ENCODE measurements around the gene UBL7. TPM values are rescaled to one million over a fixed set of nuclear protein-coding genes. Genes with fewer than 3 reads are reported as not detected.
A peak's percentile ranks its signal among the peaks of the same experiment; 100 is the strongest.
"Not testable (repeated sequence)": the region's sequence is repeated elsewhere in the genome, so short reads cannot be mapped to it uniquely, and the experiment has no call there.

UBL7 gene
- total RNA-seq, 1 donor from 2014 or later, result 22.1 TPM

DNA sequence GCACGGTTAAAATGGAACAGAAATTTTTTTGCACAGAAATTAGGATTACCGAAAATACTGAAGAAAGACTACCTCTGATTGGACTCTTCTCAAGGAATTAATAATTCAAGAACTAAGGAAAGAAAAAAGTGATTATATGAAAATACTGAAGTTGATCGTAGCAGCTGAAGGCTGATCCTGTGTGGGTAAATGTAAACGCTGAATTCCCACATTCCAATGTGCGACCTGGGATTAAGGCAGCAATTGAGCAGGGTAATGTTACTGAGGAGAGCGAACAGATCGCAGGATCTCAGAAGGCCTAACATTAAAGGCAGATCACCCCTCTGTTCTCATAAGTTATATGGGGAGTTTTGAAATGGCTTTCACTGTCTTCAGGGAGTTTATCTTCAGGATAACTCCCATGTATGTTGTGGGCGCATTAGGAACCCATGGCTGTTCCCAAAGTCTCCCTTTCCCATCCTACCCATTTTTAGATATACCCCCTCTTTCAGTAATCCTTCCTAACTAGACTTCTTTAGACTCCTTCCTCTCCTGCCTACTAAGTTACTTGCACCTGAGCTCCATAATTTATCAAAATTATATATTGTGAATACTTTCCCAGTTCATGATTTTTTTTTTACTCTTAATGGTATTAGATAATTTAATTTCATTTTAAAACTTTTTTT, 1.0 kb upstream of the UBL7 start:
- peak overlapping the region; percentile 86 for H3K4me3 ChIP-seq (ENCODE audit: low read depth, low read length)
- FAIRE-seq (no peak), DNase-seq (ENCODE audit: low read depth) (peak; percentile 7)
- TF ChIP-seq, protein P1, sequence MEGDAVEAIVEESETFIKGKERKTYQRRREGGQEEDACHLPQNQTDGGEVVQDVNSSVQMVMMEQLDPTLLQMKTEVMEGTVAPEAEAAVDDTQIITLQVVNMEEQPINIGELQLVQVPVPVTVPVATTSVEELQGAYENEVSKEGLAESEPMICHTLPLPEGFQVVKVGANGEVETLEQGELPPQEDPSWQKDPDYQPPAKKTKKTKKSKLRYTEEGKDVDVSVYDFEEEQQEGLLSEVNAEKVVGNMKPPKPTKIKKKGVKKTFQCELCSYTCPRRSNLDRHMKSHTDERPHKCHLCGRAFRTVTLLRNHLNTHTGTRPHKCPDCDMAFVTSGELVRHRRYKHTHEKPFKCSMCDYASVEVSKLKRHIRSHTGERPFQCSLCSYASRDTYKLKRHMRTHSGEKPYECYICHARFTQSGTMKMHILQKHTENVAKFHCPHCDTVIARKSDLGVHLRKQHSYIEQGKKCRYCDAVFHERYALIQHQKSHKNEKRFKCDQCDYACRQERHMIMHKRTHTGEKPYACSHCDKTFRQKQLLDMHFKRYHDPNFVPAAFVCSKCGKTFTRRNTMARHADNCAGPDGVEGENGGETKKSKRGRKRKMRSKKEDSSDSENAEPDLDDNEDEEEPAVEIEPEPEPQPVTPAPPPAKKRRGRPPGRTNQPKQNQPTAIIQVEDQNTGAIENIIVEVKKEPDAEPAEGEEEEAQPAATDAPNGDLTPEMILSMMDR (IDR thresholded peaks at IDR 0.05; ENCODE audit: insufficient read depth, low read length, severe bottlenecking), result no peak
- no peaks in the 10 kb centered on the region for H3K36me3 ChIP-seq (ENCODE audit: control insufficient read depth, insufficient read depth, low read length)
- no peaks in the 10 kb centered on the region for H3K27me3 ChIP-seq (ENCODE audit: control insufficient read depth, insufficient read depth, low read length)

DNA sequence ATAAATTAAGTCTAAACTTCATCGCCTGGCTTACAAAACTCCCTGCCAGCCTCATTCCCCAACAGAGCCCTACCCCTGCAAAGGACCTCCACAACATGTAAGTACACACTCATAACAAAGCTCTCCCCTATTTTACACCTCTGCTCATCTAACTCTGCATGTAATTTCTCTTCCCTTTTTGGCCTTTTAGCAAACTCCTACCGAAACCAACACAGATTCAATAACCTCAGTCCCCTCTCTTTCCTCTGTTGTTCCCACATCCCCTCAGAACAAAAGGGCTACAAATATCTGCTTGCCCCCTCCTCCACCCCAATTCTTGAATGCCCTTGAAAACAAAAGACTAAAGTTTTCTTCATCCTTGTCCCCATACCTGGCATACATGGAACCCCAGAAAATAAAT, 662 bp downstream of the UBL7 start:
- DNase-seq (ENCODE audit: low read depth) (peak; percentile 8), FAIRE-seq (no peak)
- Histone ChIP-seq H3K36me3 (ENCODE audit: control insufficient read depth, insufficient read depth, low read length) (peaks cover 1% of the 10 kb centered on the region), H3K27me3 (ENCODE audit: control insufficient read depth, insufficient read depth, low read length) (no peaks in the 10 kb centered on the region), H3K4me3 (ENCODE audit: low read depth, low read length) (peak overlapping the region; percentile 86)
- TF ChIP-seq, protein P1 (IDR thresholded peaks at IDR 0.05; ENCODE audit: insufficient read depth, low read length, severe bottlenecking), result no peak

DNA sequence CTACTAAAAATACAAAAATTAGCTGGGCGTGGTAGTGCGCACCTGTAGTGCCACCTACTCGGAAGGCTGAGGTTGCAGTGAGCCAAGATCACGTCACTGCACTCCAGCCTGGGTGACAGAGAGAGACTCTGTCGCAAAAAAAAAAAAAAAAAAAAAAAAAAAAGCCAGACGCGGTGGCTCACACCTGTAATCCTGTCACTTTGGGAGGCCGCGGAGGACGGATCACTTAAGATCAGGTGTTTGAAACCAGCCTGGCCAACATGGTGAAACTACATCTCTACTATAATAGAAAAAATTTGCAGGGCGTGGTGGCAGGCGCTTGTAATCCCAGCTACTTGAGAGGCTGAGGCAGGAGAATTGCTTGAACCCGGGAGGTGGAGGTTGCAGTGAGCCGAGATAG, 1.2 kb downstream of the UBL7 start:
- H3K4me3 ChIP-seq (ENCODE audit: low read depth, low read length); H3K36me3 ChIP-seq (ENCODE audit: control insufficient read depth, insufficient read depth, low read length); DNase-seq (ENCODE audit: low read depth); H3K27me3 ChIP-seq (ENCODE audit: control insufficient read depth, insufficient read depth, low read length); FAIRE-seq: not testable (repeated sequence)

DNA sequence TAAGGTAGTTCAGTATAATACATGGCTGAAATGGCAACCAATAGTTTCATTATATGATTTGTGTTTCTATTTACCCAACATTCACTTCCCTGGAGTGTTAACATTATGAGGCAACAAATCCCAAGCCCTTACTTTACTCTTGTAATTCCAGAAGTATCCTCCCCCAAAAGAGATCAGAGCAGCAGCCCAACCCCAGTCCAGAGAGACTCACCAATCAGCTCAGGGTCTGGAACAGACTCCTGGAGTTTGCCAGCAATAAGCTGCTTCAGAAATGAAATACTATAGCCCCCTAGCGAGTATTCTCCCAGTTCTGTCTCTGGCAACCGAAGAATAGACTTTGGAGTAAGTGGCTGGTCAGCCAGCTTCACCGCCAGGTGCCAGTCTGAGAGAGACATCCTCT, 2.5 kb downstream of the UBL7 start:
- Histone ChIP-seq H3K4me3 (ENCODE audit: low read depth, low read length) (no peak overlapping the region), H3K27me3 (ENCODE audit: control insufficient read depth, insufficient read depth, low read length) (no peaks in the 10 kb centered on the region), H3K36me3 (ENCODE audit: control insufficient read depth, insufficient read depth, low read length) (peaks cover 1% of the 10 kb centered on the region)
- TF ChIP-seq, protein P1 (IDR thresholded peaks at IDR 0.05; ENCODE audit: insufficient read depth, low read length, severe bottlenecking), result no peak
- FAIRE-seq, result no peak
- no peak for DNase-seq (ENCODE audit: low read depth)

DNA sequence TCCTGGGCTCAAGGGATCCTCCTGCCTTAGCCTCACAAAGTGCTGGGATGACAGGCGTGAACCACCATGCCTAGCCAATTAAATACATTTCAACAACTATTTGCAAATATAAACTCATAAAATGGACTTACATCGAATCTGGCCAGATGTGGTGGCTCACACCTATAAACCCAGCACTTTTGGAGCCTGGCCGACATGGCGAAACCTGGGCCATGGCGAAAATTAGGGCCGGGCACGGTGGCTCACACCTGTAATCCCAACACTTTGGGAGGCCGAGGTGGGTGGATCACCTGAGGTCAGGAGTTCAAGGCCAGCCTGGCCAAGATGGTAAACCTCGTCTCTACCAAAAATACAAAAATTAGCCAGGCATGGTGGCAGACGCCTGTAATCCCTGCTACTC, 3.9 kb downstream of the UBL7 start:
- H3K27me3 ChIP-seq (ENCODE audit: control insufficient read depth, insufficient read depth, low read length); H3K36me3 ChIP-seq (ENCODE audit: control insufficient read depth, insufficient read depth, low read length); FAIRE-seq; H3K4me3 ChIP-seq (ENCODE audit: low read depth, low read length); DNase-seq (ENCODE audit: low read depth): not testable (repeated sequence)

DNA sequence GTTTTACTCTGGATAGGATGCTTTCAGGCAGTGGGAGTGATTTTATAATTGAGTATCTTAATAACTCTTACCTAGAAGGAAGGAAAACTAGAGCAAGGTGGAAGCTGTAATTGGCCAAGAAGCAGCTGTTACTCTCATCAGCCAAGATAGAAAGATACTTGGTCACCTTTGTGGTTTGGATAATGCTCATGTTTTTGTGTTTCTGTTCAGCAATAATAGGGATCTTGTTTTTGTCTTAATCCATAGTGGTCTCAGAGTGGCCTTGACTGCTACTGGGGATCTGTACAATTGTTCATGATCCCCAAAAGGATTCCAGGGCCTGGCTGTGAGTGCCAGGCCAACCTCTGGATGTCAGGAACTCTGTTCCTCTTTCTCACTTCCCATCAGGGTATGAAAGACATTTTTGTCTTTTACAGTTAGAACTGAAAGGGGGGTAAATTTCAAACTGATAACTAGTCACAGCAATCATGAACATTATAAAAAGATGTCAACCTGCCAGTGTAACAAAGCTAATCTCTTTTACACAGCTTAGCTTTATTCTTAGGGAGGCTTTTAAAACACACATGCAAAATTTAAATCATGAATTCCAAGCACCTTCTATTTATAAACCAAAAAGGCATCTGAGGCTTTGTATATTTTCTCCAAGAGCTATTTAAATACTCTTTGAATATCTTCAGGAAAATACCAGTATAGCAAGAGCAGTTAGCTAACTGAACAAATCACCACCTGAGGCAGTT, 6.0 kb downstream of the UBL7 start:
- H3K27me3 ChIP-seq (ENCODE audit: control insufficient read depth, insufficient read depth, low read length), result no peaks in the 10 kb centered on the region
- H3K4me3 ChIP-seq (ENCODE audit: low read depth, low read length), result no peak overlapping the region
- TF ChIP-seq, protein P1 (IDR thresholded peaks at IDR 0.05; ENCODE audit: insufficient read depth, low read length, severe bottlenecking), result no peak
- peaks cover 7% of the 10 kb centered on the region for H3K36me3 ChIP-seq (ENCODE audit: control insufficient read depth, insufficient read depth, low read length)
- FAIRE-seq (no peak), DNase-seq (ENCODE audit: low read depth) (no peak)
